GM18505 (cell line): Measurements from ENCODE around the gene RASGRP1.

Source experiments
- ATAC-seq: cut with Tn5 transposase; IDR thresholded peaks from one replicate; pipeline ENCODE4 v1.9.1; 2021; ENCODE audit not compliant: unreplicated experiment
- POLR2A ChIP-seq: IDR thresholded peaks from 4 replicates; pipeline ENCODE4 v1.6.1; 2011; ENCODE audit warnings: borderline replicate concordance; ENCODE audit not compliant: insufficient read depth, insufficient read length; ENCODE audit errors: extremely low read depth

Gene RASGRP1

GRCh38 chr15:38490242-38490922, 74.2 kb downstream of the RASGRP1 start:
- no peak for TF ChIP-seq POLR2A
- no peak for ATAC-seq

- ATAC-seq = no peak
- no peak for TF ChIP-seq POLR2A
These were observed 77.2 kb downstream of the RASGRP1 start for GRCh38 chr15:38487378-38487777.

DNA sequence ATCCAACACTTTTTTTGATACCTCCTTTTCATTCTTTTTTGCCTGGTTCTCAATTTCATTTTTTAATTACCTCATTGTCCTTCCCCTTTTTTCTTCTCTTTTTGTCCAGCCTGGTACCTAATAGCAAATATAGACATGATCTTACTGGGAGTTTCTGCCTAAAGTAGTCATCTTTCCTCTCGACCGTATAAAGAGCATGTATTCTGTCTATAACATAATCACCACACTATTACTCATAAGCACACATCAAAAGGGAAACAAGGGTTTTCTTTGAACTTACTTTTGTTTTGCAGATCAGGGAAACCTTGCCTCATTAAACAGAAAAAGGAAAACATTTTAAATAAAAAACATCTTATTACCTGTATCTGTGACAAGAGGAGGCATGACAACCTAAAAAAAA, 77.7 kb downstream of the RASGRP1 start:
- no peak for ATAC-seq
- TF ChIP-seq POLR2A = no peak

DNA sequence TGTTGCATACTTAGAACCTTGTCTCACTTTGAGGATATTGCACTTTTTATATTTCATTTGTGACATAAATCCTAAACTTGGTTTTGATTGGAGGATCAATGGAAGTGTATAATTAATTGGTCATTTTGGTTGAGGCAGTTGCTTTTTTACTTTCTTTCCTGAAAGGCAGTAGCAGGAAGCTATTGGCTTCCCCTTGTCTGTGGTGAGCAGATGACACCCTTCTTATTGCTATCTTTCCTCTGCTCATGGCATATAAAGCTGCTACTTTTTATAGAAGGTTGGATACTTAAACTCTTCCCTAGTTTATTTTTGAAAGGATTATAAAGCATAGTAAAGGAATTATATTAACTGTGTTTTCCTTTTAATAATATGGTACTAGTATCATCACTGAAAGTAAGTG, 82.0 kb downstream of the RASGRP1 start:
- TF ChIP-seq POLR2A = no peak

DNA sequence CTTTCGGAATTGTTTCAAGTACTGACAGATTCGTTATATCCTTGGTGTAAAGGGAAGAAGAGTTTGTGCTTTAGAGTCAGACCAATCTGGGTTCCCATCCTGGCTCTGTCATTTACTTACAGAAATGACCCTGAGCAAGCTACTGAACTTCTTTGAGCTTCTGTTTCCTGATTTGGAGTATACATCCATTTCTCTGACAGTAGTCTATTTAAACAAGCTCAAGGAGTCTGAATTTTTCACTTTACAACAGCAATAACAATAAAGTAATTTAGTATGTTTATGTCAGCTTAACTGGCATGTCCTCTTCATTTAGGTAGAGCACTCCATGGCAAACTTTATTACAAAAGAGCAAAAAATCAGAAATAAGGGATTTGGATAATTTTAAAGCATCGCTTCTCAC, 82.9 kb downstream of the RASGRP1 start:
- TF ChIP-seq POLR2A = no peak
- no peak for ATAC-seq

More for the DNA sequence above, 82.0 kb downstream of the RASGRP1 start:
- ATAC-seq = no peak

- no peak for ATAC-seq
- no peak for TF ChIP-seq POLR2A
These were observed 83.5 kb downstream of the RASGRP1 start for GRCh38 chr15:38481113-38481512.

GRCh38 chr15:38479756-38480155, 84.9 kb downstream of the RASGRP1 start:
- no peak for ATAC-seq

DNA sequence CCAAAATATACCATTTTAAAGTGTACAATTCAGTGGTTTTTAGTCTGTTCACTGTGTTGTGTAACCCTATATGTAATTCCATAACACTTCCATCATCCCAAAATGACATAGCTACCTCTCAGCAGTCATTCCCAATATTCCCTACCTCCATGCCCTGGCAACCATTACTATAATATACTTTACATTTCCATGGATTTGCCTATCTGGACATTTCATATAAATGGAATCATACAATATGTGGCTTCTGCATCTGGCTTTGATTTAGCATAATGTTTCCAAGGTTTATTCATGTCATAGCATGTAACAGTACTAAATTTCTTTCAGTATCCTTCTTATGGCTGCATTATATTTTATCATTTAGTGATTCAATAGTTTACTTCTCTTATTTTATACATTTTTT, 85.3 kb downstream of the RASGRP1 start:
- ATAC-seq = no peak
- TF ChIP-seq POLR2A = no peak

More at GRCh38 chr15:38479756-38480155, 84.9 kb downstream of the RASGRP1 start:
- no peak for TF ChIP-seq POLR2A

DNA sequence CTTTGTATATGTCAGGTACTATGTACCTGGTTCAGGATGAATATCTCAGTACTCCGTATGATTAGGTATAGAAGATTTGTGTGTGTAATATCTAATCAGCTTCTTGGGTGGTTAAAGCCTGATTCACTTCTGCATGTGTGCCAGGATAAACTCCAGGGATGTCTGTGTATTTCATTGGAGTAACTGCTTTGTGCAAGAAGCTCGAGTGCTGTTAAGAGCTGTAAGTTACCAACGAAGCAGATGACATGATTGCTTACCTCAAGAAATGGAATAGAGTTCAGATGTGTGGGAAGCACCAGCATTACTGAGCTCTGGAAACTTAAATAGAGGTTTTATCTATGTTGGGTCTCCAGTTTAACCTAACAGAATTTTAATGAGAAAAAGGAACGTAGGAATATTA, 87.0 kb downstream of the RASGRP1 start:
- no peak for TF ChIP-seq POLR2A
- no peak for ATAC-seq

DNA sequence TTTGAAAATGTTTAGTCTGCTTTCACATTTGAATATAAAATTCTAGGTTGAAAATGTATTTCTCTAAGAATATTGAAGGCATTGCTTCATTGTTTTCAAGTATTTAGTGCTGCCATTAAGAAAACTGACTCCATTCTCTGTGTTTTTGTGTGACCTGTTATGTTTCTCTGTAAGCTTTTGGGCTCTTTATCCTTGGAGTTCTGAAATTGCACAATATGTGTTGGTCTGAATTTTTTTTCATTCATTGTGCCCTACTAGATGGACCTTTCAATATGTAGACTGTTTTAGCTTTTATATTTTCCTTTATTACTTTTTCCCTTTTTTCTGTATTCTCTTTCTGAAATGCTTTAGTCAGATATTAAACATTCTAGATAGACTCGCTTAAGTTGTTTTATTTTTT, 88.5 kb downstream of the RASGRP1 start:
- no peak for TF ChIP-seq POLR2A
- ATAC-seq = no peak

DNA sequence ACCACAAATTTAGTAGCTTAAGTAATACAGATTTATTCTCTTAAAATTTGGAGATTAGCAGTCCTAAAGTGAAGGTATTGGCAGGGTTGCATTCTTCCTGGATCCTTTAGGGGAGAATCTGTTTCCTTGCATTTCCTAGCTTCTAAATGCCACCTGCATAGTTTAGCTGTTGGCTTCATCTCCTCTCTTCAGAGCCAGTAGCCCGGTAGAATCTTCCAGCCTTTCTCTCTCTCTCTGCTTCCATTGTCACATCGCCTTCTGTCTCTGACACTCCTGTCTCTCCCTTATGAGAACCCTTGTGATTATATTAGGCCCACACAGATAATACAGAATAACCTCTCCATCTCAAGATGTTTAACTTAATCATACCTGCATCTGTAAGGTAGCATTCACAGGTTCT, 89.3 kb downstream of the RASGRP1 start:
- ATAC-seq = no peak
- no peak for TF ChIP-seq POLR2A

DNA sequence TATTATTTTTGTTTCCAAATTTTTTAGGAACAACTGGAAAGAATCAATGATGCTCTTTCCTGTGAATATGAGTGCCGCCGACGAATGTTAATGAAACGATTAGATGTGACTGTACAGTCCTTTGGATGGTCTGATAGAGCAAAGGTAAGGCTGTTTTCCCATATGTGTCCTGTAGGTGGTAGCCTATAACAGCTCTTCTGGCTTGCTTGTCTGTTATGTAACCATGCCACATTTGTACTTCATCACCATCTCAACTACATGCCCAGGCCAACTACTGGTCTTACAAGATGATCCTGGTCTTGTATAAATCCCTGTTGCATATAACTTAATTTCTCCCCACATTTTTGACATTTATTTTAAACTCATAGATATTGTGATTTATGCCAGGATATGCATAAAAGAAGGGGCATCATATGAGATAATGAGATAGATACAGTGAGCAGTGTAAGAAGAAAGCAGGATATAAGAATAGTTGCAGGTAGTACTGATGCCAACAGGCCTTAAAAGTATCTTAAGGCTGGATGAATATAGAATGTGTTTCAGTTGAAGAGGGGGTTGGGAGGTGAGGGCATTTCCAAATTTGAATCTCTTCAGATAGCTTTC, 90.4 kb downstream of the RASGRP1 start:
- ATAC-seq = peak; percentile 96
- TF ChIP-seq POLR2A = no peak

DNA sequence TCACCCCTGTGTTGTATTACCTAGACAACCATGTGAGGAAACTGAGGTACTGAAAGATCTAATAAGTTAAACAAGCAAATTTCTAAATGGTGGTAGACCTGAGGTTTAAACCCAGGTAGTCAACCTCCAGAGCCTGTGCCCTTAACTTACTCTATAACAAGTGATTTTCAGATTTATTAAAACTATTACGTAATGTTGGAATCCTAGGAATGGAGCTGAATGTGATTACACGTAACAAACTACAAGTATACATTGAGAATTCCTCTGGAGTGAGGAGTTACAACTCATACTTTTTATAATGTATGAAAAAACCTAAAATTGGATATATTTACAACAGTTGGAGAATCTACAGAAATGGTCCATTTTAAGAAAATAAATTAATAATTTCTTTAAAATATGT, 92.6 kb downstream of the RASGRP1 start:
- ATAC-seq = no peak
- TF ChIP-seq POLR2A = no peak

DNA sequence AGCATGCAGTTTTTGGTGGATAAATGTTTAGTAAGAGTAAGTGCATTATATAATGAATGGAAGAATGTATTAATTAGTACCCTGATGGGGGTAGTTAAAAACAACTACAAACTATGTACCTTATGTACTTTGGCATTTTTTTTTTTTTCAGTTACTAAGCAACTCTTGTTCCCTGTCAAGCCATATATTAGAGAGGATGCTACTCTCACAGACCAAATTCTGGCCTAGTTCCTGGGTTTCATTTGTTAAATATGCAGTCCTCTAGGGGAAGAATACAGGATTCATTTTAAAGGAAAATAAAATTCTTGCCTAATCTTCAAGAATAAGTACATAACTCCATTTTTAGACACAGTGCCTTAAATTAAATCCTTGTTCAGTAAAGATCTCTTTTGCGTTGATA, 93.8 kb downstream of the RASGRP1 start:
- no peak for TF ChIP-seq POLR2A
- ATAC-seq = no peak
